Testis (tissue), 3 donors: ENCODE results near the gene MGLL. TPM values are rescaled to one million over a fixed set of nuclear protein-coding genes. Genes with fewer than 3 reads are reported as not detected.
A peak's percentile ranks its signal among the peaks of the same experiment; 100 is the strongest.

Experiments
- DNase-seq: peaks from one replicate; pipeline ENCODE4 v3.0.0-alpha.2; 2019
- H3K27ac ChIP-seq, 2 donors: fragments of 200-600 bp; sonication (generic); one replicate each; pipeline ENCODE4 v1.5.1; 2019
- H3K27me3 ChIP-seq: fragments of 200-600 bp; sonication (generic); one replicate; pipeline ENCODE4 v1.5.1; 2019
- H3K36me3 ChIP-seq: fragments of 200-600 bp; sonication (generic); one replicate; pipeline ENCODE4 v1.5.1; 2017; ENCODE audit warnings: low read depth; ENCODE audit errors: missing control alignments
- H3K4me1 ChIP-seq: fragments of 200-600 bp; sonication (generic); one replicate; pipeline ENCODE4 v1.5.1; 2019
- H3K4me3 ChIP-seq, 2 donors: fragments of 200-600 bp; sonication (generic); one replicate each; pipeline ENCODE4 v1.5.1; 2017 to 2019
- H3K9me3 ChIP-seq: fragments of 200-600 bp; sonication (generic); one replicate; pipeline ENCODE4 v1.5.1; 2017
- POLR2A ChIP-seq: fragments of 450-650 bp; IDR thresholded peaks from one replicate; pipeline ENCODE4 v1.6.1; 2017; ENCODE audit warnings: antibody characterized with exemption, mild to moderate bottlenecking, moderate library complexity
- WGBS, 2 donors: methylation state at CpG; one replicate each; pipeline ENCODE4 v1.1.5; 2018; 5-methylcytosine and 5-hydroxymethylcytosine counted together
- intact Hi-C: fragments of 100-400 bp; cut with DNase I; formaldehyde crosslinking; loops from one replicate; pipeline ENCODE4 v1.15.1; 2023; ENCODE audit warnings: low total_unique reads
- polyA plus RNA-seq: library from polyadenylated mRNA; stranded (reverse); fragments of 350-450 nt; fragmentation: Illumina TruSeq; extraction: RNeasy Lipid Tissue Mini Kit (QIAGEN cat#74804); gene quantifications from one replicate; pipeline ENCODE4 v1.2.3, GENCODE V29; 2014; ENCODE audit warnings: low read depth, low replicate concordance; ENCODE audit not compliant: insufficient read depth
- total RNA-seq, 2 donors: library from RNA; depleted of rRNA; stranded (reverse); fragments of >200 nt; gene quantifications; one replicate each; pipeline ENCODE4 v1.2.3, GENCODE V29; 2016
- TF ChIP-seq, protein P1 (sequence below), 3 experiments: fragments of 450-650 bp in 2 of 3; fragments of 200-600 bp in 1 of 3; sonication (generic) in 1 of 3; IDR thresholded peaks; one replicate each; pipeline ENCODE4 v1.5.1; 2016 to 2019; ENCODE audit warnings: antibody characterized with exemption in 3 of 3, mild to moderate bottlenecking in 2 of 3, moderate library complexity in 1 of 3

Gene MGLL
- total and polyA plus RNA-seq, 3 donors from 2014 or later = 18.3 to 26.0 (median 19.2) TPM

DNA sequence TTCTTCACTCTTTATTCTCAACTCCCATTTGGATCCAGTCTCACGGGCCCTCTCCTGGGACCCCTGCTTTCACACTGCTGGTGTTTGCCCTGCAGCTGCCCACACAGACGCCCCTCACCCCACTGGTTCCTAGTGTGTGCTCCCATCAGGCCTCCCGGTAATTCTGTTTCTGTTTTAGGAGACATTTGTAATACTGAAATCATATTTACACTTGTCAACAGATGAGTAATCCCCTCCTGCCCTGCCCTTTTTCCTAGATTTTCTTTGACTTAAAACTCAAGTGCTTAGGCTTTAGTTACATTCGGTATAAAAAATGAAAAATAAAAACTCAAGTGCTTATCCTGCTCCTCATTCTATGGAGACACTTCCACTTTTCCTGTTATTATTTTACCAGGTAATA lies 167.9 kb downstream of the MGLL start:
- intact Hi-C loops = loop anchor here (10.0 kb wide), 1 partner anchor 310 kb away; no protein-coding TSS in a partner anchor
- 71 to 83% methylated on average over 4 of the region's 4 CpGs for WGBS, 2 donors
- H3K27ac ChIP-seq = no peak overlapping the region
- no peaks in the 10 kb centered on the region for H3K27me3 ChIP-seq
- H3K9me3 ChIP-seq = no peaks in the 10 kb centered on the region
- no peaks in the 10 kb centered on the region for H3K36me3 ChIP-seq
- DNase-seq = no peak
- no peak overlapping the region for H3K4me3 ChIP-seq
- TF ChIP-seq, protein P1, sequence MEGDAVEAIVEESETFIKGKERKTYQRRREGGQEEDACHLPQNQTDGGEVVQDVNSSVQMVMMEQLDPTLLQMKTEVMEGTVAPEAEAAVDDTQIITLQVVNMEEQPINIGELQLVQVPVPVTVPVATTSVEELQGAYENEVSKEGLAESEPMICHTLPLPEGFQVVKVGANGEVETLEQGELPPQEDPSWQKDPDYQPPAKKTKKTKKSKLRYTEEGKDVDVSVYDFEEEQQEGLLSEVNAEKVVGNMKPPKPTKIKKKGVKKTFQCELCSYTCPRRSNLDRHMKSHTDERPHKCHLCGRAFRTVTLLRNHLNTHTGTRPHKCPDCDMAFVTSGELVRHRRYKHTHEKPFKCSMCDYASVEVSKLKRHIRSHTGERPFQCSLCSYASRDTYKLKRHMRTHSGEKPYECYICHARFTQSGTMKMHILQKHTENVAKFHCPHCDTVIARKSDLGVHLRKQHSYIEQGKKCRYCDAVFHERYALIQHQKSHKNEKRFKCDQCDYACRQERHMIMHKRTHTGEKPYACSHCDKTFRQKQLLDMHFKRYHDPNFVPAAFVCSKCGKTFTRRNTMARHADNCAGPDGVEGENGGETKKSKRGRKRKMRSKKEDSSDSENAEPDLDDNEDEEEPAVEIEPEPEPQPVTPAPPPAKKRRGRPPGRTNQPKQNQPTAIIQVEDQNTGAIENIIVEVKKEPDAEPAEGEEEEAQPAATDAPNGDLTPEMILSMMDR (IDR thresholded peaks at IDR 0.05) = no peak
- H3K4me1 ChIP-seq = peaks cover 6% of the 10 kb centered on the region

- H3K9me3 ChIP-seq = no peaks in the 10 kb centered on the region
- TF ChIP-seq, protein P1 (IDR thresholded peaks at IDR 0.05) = peak; percentile 53 to 81 (median 58)
- no peak for TF ChIP-seq POLR2A
- peaks cover 7% of the 10 kb centered on the region for H3K4me1 ChIP-seq
- peak; percentile 60 for DNase-seq
- no peak overlapping the region for H3K27ac ChIP-seq
- intact Hi-C loops = loop anchor here (10.0 kb wide), 1 partner anchor 312 kb away; no protein-coding TSS in a partner anchor
- H3K36me3 ChIP-seq = no peaks in the 10 kb centered on the region
- no peak overlapping the region for H3K4me3 ChIP-seq
- no peaks in the 10 kb centered on the region for H3K27me3 ChIP-seq
- WGBS, 2 donors = 72 to 100% methylated on average over 2 to 13 of the region's 13 CpGs
Observed at GRCh38 chr3:127652246-127652995, 169.9 kb downstream of the MGLL start.

- 63 to 89% methylated on average over 6 to 8 of the region's 8 CpGs for WGBS, 2 donors
- Histone ChIP-seq H3K27me3 (no peaks in the 10 kb centered on the region), H3K4me1 (peaks cover 9% of the 10 kb centered on the region), H3K36me3 (no peaks in the 10 kb centered on the region), H3K9me3 (no peaks in the 10 kb centered on the region), H3K27ac (no peak overlapping the region), H3K4me3 (no peak overlapping the region)
- intact Hi-C loops = loop anchor here (10.0 kb wide), 1 partner anchor 313 kb away; no protein-coding TSS in a partner anchor
- no peak for TF ChIP-seq POLR2A
- DNase-seq = no peak
Observed at GRCh38 chr3:127651516-127652172, 170.7 kb downstream of the MGLL start.

DNA sequence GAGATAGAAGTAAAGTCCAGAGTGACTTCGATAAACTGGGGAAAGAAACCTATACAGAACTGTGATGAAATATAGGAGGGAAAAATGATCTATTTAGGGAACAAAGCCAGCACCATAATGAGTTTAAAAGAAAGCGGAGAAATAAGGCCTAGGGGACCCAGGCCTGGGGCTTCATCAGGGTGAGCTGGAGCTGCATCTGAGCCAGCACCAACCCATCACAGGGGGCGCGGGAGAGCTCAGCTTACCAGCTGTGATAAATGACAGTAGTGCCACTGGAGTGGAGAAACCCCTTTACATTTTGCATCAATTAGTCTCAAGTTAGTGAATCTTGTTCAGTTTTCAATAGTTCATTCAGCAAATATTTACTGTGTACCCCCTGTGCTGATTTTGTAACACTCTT lies 172.1 kb downstream of the MGLL start:
- WGBS, 2 donors = 94 to 95% methylated on average over 4 of the region's 4 CpGs
- TF ChIP-seq POLR2A = no peak
- TF ChIP-seq, protein P1 (IDR thresholded peaks at IDR 0.05) = no peak
- intact Hi-C loops = loop anchor here (10.0 kb wide), 1 partner anchor 315 kb away; no protein-coding TSS in a partner anchor
- H3K9me3 ChIP-seq = no peaks in the 10 kb centered on the region
- no peak overlapping the region for H3K4me3 ChIP-seq
- H3K27ac ChIP-seq = no peak overlapping the region
- no peaks in the 10 kb centered on the region for H3K36me3 ChIP-seq
- DNase-seq = no peak
- no peaks in the 10 kb centered on the region for H3K27me3 ChIP-seq
- H3K4me1 ChIP-seq = peaks cover 9% of the 10 kb centered on the region

- H3K9me3 ChIP-seq = no peaks in the 10 kb centered on the region
- no peaks in the 10 kb centered on the region for H3K36me3 ChIP-seq
- no peak overlapping the region for H3K27ac ChIP-seq
- DNase-seq = no peak
- peaks cover 3% of the 10 kb centered on the region for H3K4me1 ChIP-seq
- no peak overlapping the region for H3K4me3 ChIP-seq
- H3K27me3 ChIP-seq = no peaks in the 10 kb centered on the region
- TF ChIP-seq, protein P1 (IDR thresholded peaks at IDR 0.05) = no peak
- TF ChIP-seq POLR2A = no peak
- intact Hi-C loops = no loop called here
Observed at GRCh38 chr3:127647845-127648204, 174.5 kb downstream of the MGLL start.
